Endometrial microvascular endothelial cells (primary cell): ENCODE results near the gene RPA3. TPM values are rescaled to one million over a fixed set of nuclear protein-coding genes. Genes with fewer than 3 reads are reported as not detected.
"Not testable (repeated sequence)": the region's sequence is repeated elsewhere in the genome, so short reads cannot be mapped to it uniquely, and the experiment has no call there.

Source experiments
- in situ Hi-C: cut with HindIII; loops from 2 replicates; pipeline ENCODE4 v1.10.0; 2017; ENCODE audit warnings: low sequenced_read_pairs, low pct_unique_long_range_greater_than_20kb; ENCODE audit errors: inconsistent ontology term
- total RNA-seq: library from RNA; depleted of rRNA; stranded (reverse); fragments of >200 nt; gene quantifications from one replicate; pipeline ENCODE4 v1.2.3, GENCODE V29; 2015; ENCODE audit errors: inconsistent ontology term

RPA3 gene
- total RNA-seq, 1 donor from 2014 or later = 26.9 TPM

DNA sequence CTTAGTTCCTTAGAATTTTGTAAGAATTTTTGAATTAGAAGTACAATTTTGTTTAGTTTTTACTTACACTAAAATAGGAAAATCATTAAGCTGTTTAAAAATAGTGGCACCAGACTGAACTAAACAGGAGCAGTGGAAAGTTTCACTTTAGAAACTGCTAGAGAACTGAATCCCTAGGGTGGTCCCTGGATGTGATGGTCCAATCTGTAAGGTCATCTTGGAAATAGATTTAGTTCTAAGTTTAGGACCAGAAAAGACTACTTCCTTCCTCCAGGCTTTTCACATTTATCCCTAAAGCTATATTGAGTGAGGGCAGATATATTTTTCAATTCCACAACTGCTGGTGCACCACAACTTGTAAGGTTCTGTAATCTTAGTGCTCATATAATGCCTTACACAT, 19.0 kb downstream of the RPA3 start:
- in situ Hi-C loops = no loop called here

- in situ Hi-C loops = no loop called here
Observed at GRCh38 chr7:7698930-7699329, 19.5 kb downstream of the RPA3 start.

- in situ Hi-C loops = no loop called here
Observed at GRCh38 chr7:7696458-7697119, 21.8 kb downstream of the RPA3 start.

DNA sequence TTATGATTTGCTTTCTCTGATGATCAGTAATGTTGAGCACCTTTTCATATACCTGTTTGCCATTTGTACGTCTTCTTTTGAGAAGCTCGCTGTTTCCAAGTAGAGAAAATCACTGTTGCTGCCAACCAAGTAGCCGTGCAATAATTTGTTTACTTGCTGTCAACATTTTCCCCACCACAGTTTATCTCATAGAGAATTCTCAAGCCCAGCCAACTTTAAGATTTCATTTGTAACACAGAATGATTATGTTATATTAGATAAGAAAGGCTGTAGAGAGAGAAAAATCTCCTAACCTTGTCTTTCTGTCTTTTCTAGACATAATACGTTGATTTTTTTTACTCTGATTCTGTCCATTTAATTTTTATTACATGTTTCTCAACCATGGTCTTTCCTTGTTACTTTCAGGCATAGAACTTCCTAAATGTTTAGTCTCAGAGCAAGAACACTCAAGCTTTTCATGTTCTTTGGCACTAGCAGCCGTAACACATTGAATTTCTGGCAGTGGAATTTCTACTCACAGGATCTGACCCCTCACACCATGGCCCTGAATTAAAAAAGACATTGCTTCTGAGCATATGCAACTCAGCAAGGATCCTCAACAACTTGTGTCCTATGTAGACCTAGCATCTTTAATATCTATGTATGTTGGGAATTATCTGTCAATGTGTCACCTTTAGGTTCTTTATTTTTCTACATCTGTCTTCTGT, 23.1 kb downstream of the RPA3 start:
- in situ Hi-C loops = no loop called here

- in situ Hi-C loops = no loop called here
Observed at GRCh38 chr7:7694542-7694941, 23.9 kb downstream of the RPA3 start.

- in situ Hi-C loops = no loop called here
Observed at GRCh38 chr7:7693881-7694280, 24.5 kb downstream of the RPA3 start.

DNA sequence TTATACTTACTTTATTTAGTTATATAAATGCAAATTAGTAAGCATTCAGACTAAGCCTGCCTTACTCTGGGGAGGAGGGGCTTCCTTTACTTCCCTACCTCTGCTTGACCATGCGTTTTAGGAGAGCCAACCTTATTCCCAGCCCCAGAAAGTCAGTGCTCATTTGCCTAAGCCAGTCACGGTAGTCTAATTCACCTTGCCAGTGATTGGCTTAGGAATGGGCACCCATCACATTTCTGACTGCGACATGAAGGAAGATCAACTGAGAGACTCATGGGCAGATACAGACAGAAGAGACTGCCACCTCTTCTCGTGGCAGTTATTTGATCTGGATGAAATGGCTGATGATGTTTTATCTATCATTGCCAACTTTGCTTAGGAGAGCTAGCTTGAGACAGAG, 29.5 kb downstream of the RPA3 start:
- in situ Hi-C loops = no loop called here

DNA sequence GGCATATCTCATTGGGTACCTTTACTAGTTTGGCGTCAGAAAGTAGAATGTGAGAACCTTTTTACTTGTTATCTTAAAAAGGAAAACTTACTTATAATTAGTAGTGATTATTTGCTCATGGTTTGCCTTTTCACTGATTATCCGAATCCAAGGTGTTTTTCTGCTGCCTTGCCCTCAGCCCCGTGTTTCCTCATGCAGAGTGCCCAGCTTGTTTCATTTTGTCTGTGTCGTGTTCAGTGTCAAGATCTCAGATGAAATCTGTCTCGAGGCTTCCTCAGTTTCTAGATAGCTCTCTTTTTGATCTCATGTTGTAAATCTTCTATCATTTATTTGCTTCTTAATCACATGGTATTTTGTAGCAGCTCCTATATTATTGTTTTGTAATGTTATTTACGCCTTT, 30.1 kb downstream of the RPA3 start:
- in situ Hi-C loops = no loop called here

GRCh38 chr7:7687800-7688199, 30.6 kb downstream of the RPA3 start:
- in situ Hi-C loops = no loop called here

GRCh38 chr7:7686811-7687508, 31.4 kb downstream of the RPA3 start:
- in situ Hi-C loops = no loop called here

- in situ Hi-C loops = no loop called here
Observed at GRCh38 chr7:7682861-7683260, 35.5 kb downstream of the RPA3 start.

- in situ Hi-C loops = no loop called here
Observed at GRCh38 chr7:7681936-7682329, 36.5 kb downstream of the RPA3 start.

DNA sequence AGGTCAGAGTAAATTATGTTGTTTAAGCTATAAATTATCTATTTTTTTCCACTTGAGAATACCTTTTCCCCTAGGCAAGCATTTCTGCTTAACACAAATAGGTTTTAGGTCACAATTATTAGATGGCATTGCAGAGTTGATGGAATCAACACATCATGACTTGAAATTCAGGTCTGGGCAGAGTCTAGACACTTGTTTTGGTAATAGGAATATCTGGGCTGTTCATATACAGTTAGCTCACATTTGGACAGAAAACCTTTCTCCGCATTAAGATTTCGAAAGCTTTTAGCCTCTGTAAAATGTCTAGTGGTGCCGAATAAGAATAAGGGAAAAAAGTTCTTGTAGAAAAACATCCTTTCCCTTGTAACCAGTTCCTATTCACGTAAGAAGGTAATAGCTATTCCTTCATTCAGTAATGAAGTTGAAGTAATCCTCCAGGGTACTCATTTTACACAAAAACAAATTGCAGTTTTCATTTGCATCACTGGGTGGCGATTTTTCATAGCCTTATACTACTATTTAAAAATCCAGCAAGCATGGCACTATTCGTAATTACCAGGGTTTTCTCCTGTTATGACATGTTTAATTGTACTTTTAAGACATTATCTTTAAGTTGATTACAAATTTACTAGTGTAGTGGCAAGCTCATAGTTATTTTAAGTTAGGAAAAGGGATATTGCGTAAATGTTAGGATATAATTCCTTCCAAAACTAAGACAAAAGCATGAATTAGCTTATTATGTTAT, 37.0 kb downstream of the RPA3 start:
- in situ Hi-C loops = no loop called here

GRCh38 chr7:7679640-7680039, 38.8 kb downstream of the RPA3 start:
- in situ Hi-C loops = not testable (repeated sequence)

DNA sequence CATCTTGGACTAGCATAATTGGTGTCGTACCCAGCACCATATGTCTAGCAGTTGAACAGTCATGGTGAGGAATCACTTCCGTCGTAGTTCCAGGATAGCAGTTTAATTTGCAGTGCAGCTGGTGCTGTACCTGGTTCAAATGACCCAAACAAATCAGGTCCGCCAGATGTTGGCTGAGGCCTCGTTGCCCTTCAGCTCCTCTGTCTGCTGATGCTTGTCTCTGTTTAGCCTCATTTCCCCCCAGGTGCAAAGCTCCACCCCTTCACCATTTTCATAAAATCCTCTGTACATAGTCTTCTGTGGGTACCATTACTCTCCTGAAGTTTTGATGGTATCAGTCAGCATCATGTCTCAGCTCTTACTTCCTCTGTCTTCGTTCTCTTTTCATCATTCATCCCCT, 42.7 kb downstream of the RPA3 start:
- in situ Hi-C loops = no loop called here

- in situ Hi-C loops = no loop called here
Observed at GRCh38 chr7:7673240-7673550, 45.2 kb downstream of the RPA3 start.

DNA sequence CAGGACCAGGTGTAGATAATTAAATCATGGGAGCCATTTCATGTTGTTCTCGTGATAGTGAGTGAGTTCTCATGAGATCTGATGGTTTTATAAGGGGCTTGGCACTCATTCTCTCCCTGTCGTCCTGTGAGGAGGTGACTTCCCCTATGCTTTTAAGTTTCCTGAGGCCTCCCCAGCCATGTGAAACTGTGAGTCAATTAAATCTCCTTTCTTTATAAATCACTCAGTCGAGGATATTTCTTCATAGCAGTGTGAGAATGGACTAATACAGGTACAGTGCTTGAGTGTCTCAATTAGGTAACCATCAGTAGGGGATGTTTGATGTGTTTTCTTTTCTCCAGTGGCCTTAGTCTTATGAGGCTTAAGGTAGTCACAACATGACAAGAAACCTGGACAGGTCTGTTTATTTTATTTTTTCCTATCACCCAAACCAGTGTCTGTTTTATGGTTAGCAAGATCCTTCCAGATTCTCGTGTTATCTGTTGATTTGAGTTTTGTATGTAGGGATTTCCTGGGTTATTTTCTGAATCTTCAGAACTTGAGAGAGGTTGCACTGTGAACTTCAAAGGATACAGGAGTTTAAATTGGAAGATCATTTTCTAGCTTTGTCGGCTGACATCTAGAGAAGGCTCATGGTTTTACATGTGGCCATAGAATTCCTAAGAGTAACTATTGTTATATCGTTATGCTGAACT, 45.7 kb downstream of the RPA3 start:
- in situ Hi-C loops = no loop called here

DNA sequence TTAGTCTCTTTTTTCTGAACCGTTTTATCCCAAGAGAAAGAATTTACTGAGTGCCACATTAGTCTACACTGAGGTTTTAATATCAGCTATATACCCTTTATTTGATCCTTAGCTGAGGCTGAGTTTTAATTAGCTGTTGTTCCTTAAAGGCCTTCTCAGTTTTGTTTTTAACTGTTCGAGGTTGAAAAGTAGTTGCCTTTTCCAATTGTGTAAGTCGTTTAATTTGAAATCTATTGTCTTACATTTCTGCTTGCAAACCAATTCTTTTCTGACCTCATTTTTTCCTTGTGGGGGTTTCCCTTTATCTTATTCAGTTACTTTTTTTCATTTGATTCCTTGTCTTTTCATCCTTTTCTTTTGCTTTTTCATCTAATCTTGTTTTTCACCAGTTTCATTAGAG, 47.0 kb downstream of the RPA3 start:
- in situ Hi-C loops = no loop called here

DNA sequence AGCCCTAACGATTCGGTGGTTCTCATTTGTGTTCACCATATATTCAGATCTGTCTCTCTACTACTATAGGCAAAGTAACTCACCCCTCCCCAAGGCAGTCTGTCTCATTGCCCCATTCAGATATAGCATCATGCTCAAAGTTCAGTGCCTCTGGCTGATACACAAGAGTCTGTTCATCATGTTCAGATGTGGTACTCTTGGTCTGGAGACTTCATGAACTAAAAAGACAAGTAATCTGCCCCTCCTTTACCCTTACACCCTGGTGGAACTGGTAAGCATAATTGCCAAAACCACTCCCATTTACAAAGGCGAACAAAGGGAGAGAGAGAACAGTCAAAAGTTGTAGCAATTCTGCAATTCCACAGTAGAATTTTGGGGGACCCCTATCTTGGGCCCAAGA, 47.9 kb downstream of the RPA3 start:
- in situ Hi-C loops = no loop called here
